Fibroblast of lung (primary cell): ENCODE measurements around the gene ZFPM1. TPM values are rescaled to one million over a fixed set of nuclear protein-coding genes. Genes with fewer than 3 reads are reported as not detected.

Experiments used
- DNase-seq, 2 donors: peaks; one replicate each; pipeline versions ENCODE4 v3.0.0 to v3.0.0-alpha.2; 2010; ENCODE audit warnings: low read depth in 2 of 2
- H2AFZ ChIP-seq: 2 replicates; pipeline ENCODE4 v1.5.1; 2012; ENCODE audit warnings: low read length, control low read depth, inconsistent platforms
- H3K27ac ChIP-seq: 2 replicates; pipeline ENCODE4 v1.5.1; 2011; ENCODE audit warnings: low read length, control low read depth; ENCODE audit not compliant: insufficient read depth
- H3K27me3 ChIP-seq: 2 replicates; pipeline ENCODE4 v1.5.1; 2011; ENCODE audit warnings: mild to moderate bottlenecking, low read length; ENCODE audit not compliant: control insufficient read depth, insufficient read depth
- H3K36me3 ChIP-seq: 2 replicates; pipeline ENCODE4 v1.5.1; 2011; ENCODE audit warnings: low read length; ENCODE audit not compliant: control insufficient read depth, insufficient read depth
- H3K4me1 ChIP-seq: 2 replicates; pipeline ENCODE4 v1.5.1; 2011; ENCODE audit warnings: low read length; ENCODE audit not compliant: control insufficient read depth, insufficient read depth; ENCODE audit errors: extremely low read depth
- H3K4me2 ChIP-seq: 2 replicates; pipeline ENCODE4 v1.5.1; 2011; ENCODE audit warnings: low read length, control low read depth; ENCODE audit not compliant: insufficient read depth; ENCODE audit errors: extremely low read depth
- H3K4me3 ChIP-seq, 4 experiments: fragments of 200-600 bp in 1 of 4; sonication (generic) in 1 of 4; replicated peaks in 1 of 4; 2 replicates each; pipeline ENCODE4 v1.5.1; 2011 to 2016; ENCODE audit warnings: low read length in 4 of 4, low read depth in 3 of 4, mild to moderate bottlenecking in 3 of 4, control low read depth in 2 of 4, inconsistent platforms in 1 of 4, mixed read lengths in 1 of 4; ENCODE audit not compliant: insufficient read depth in 1 of 4; ENCODE audit errors: control extremely low read depth in 1 of 4
- H3K79me2 ChIP-seq: 2 replicates; pipeline ENCODE4 v1.5.1; 2012; ENCODE audit warnings: mild to moderate bottlenecking, low read length, inconsistent platforms; ENCODE audit not compliant: control insufficient read depth, insufficient read depth
- H3K9ac ChIP-seq: 2 replicates; pipeline ENCODE4 v1.5.1; 2011; ENCODE audit warnings: mild to moderate bottlenecking, low read length, control low read depth; ENCODE audit not compliant: insufficient read depth
- H3K9me3 ChIP-seq: 2 replicates; pipeline ENCODE4 v1.5.1; 2012; ENCODE audit warnings: low read depth, low read length; ENCODE audit not compliant: control insufficient read depth, insufficient read depth
- H4K20me1 ChIP-seq: 2 replicates; pipeline ENCODE4 v1.5.1; 2011; ENCODE audit warnings: low read length; ENCODE audit not compliant: control insufficient read depth, insufficient read depth; ENCODE audit errors: extremely low read depth
- CTCF ChIP-seq, 2 donors: IDR thresholded peaks in 1 of 2; conservative IDR thresholded peaks in 1 of 2; 1 replicate in 1 of 2; 2 replicates in 1 of 2; pipeline ENCODE4 v1.5.1; 2011 to 2012; ENCODE audit warnings: low read length in 2 of 2, control low read depth in 1 of 2, inconsistent platforms in 1 of 2, low read depth in 1 of 2, mild to moderate bottlenecking in 1 of 2
- EZH2 ChIP-seq: IDR thresholded peaks from 2 replicates; pipeline ENCODE4 v1.5.1; 2012; ENCODE audit warnings: low read length, control low read depth, mild to moderate bottlenecking; ENCODE audit errors: missing control alignments
- polyA plus RNA-seq, 2 donors: library from polyadenylated mRNA; depleted of rRNA in 1 of 2; stranded (reverse) in 1 of 2; unstranded in 1 of 2; fragments of >200 nt; gene quantifications; 2 replicates each; pipeline ENCODE4 v1.2.1, GENCODE V29; 2011 to 2012; ENCODE audit warnings: missing spikeins in 1 of 2
- total RNA-seq: library from RNA; depleted of rRNA; stranded (reverse); fragments of >200 nt; gene quantifications from 2 replicates; pipeline ENCODE4 v1.2.1, GENCODE V29; 2014

Gene ZFPM1
- total and polyA plus RNA-seq, 2 donors (not counting 1 experiment from before 2014, with no cell fraction given): 0.27 to 1.7 TPM

GRCh38 chr16:88540346-88540977 is 87.4 kb downstream of the ZFPM1 start:
- Histone ChIP-seq H4K20me1 (no peaks in the 10 kb centered on the region), H3K79me2 (no peaks in the 10 kb centered on the region), H3K4me1 (no peaks in the 10 kb centered on the region), H3K27ac (no peak overlapping the region), H3K9me3 (no peaks in the 10 kb centered on the region), H3K4me2 (no peak overlapping the region), H2AFZ (no peak overlapping the region), H3K4me3 (no peak overlapping the region), H3K36me3 (peaks cover 2% of the 10 kb centered on the region), H3K9ac (no peak overlapping the region), H3K27me3 (peaks cover 31% of the 10 kb centered on the region)
- no peak for DNase-seq
- TF ChIP-seq EZH2 (no peak), CTCF (conservative IDR thresholded peaks at IDR 0.05 in 1 of 2, IDR thresholded peaks at IDR 0.05 in 1 of 2; ENCODE audit: low read depth in 1 of 2, low read length in 2 of 2) (no peak)

GRCh38 chr16:88541831-88542616 is 88.9 kb downstream of the ZFPM1 start:
- no peak overlapping the region for H3K4me2 ChIP-seq
- no peaks in the 10 kb centered on the region for H3K36me3 ChIP-seq
- H3K27ac ChIP-seq: no peak overlapping the region
- peaks cover 41% of the 10 kb centered on the region for H3K27me3 ChIP-seq
- H3K9ac ChIP-seq: no peak overlapping the region
- no peaks in the 10 kb centered on the region for H3K4me1 ChIP-seq
- no peaks in the 10 kb centered on the region for H4K20me1 ChIP-seq
- DNase-seq: no peak
- no peak overlapping the region for H2AFZ ChIP-seq
- no peak for TF ChIP-seq CTCF (conservative IDR thresholded peaks at IDR 0.05 in 1 of 2, IDR thresholded peaks at IDR 0.05 in 1 of 2; ENCODE audit: low read depth in 1 of 2, low read length in 2 of 2)
- TF ChIP-seq EZH2: no peak
- no peak overlapping the region for H3K4me3 ChIP-seq
- no peaks in the 10 kb centered on the region for H3K79me2 ChIP-seq
- H3K9me3 ChIP-seq: no peaks in the 10 kb centered on the region

- peaks cover 42% of the 10 kb centered on the region for H3K27me3 ChIP-seq
- H3K4me3 ChIP-seq: no peak overlapping the region
- TF ChIP-seq CTCF (conservative IDR thresholded peaks at IDR 0.05 in 1 of 2, IDR thresholded peaks at IDR 0.05 in 1 of 2; ENCODE audit: low read depth in 1 of 2, low read length in 2 of 2): no peak
- no peak for TF ChIP-seq EZH2
- no peaks in the 10 kb centered on the region for H3K4me1 ChIP-seq
- DNase-seq: no peak
- H3K9ac ChIP-seq: no peak overlapping the region
- H4K20me1 ChIP-seq: no peaks in the 10 kb centered on the region
- no peaks in the 10 kb centered on the region for H3K36me3 ChIP-seq
- no peaks in the 10 kb centered on the region for H3K9me3 ChIP-seq
- H3K4me2 ChIP-seq: no peak overlapping the region
- no peaks in the 10 kb centered on the region for H3K79me2 ChIP-seq
- no peak overlapping the region for H3K27ac ChIP-seq
- H2AFZ ChIP-seq: no peak overlapping the region
Measured at GRCh38 chr16:88543230-88543813, 90.2 kb downstream of the ZFPM1 start.
